GM23338 (cell line): ENCODE measurements around the gene KAZN.

Experiments
- CREB1 ChIP-seq: fragments of 250-450 bp; sonication (Bioruptor Pico); IDR thresholded peaks from 2 replicates; pipeline ENCODE4 v1.5.0; 2020; ENCODE audit warnings: low read depth, mild to moderate bottlenecking, moderate library complexity
- CTCF ChIP-seq, 2 experiments: fragments of 200-600 bp in 1 of 2; sonication (generic) in 1 of 2; conservative IDR thresholded peaks; 2 replicates each; pipeline versions ENCODE4 v1.5.1 to v1.6.1; 2016 to 2017; ENCODE audit warnings: antibody characterized with exemption in 2 of 2, low read depth in 2 of 2, mild to moderate bottlenecking in 2 of 2, moderate library complexity in 1 of 2
- ETS1 ChIP-seq: IDR thresholded peaks from 2 replicates; pipeline ENCODE4 v1.6.1; 2016; ENCODE audit warnings: antibody characterized with exemption
- EZH2 ChIP-seq: fragments of 200-600 bp; sonication (generic); IDR thresholded peaks from one replicate; pipeline ENCODE4 v1.8.0; 2017; ENCODE audit warnings: antibody characterized with exemption, mild to moderate bottlenecking, low read depth; ENCODE audit not compliant: unreplicated experiment
- EZH2phosphoT487 ChIP-seq: fragments of 200-600 bp; sonication (generic); IDR thresholded peaks from one replicate; pipeline ENCODE4 v1.8.1; 2018; ENCODE audit warnings: antibody characterized with exemption; ENCODE audit not compliant: unreplicated experiment
- JUNB ChIP-seq: IDR thresholded peaks from one replicate; pipeline ENCODE4 v1.6.1; 2016; ENCODE audit warnings: antibody characterized with exemption; ENCODE audit not compliant: unreplicated experiment
- NANOG ChIP-seq: IDR thresholded peaks from 2 replicates; pipeline ENCODE4 v1.6.1; 2016; ENCODE audit warnings: antibody characterized with exemption, borderline replicate concordance
- POLR2AphosphoS5 ChIP-seq: IDR thresholded peaks from 2 replicates; pipeline ENCODE4 v1.6.1; 2016; ENCODE audit warnings: antibody characterized with exemption, low read depth
- REST ChIP-seq: IDR thresholded peaks from one replicate; pipeline ENCODE4 v1.6.1; 2018; ENCODE audit warnings: antibody characterized with exemption; ENCODE audit not compliant: unreplicated experiment
- STAT1 ChIP-seq: IDR thresholded peaks from one replicate; pipeline ENCODE4 v1.6.1; 2016; ENCODE audit warnings: antibody characterized with exemption; ENCODE audit not compliant: unreplicated experiment
- ZNF114 ChIP-seq: fragments of 250-450 bp; sonication (Bioruptor Pico); IDR thresholded peaks from 2 replicates; pipeline ENCODE4 v1.5.0; 2020; ENCODE audit warnings: mild to moderate bottlenecking, moderate library complexity
- ZNF331 ChIP-seq: fragments of 250-450 bp; sonication (Bioruptor Pico); IDR thresholded peaks from 2 replicates; pipeline ENCODE4 v1.5.0; 2020; ENCODE audit warnings: low read depth, mild to moderate bottlenecking, moderate library complexity
- ZNF462 ChIP-seq: fragments of 250-450 bp; sonication (Bioruptor Pico); IDR thresholded peaks from 2 replicates; pipeline ENCODE4 v1.5.0; 2020; ENCODE audit warnings: mild to moderate bottlenecking, moderate library complexity

- TF ChIP-seq CTCF (conservative IDR thresholded peaks at IDR 0.05; ENCODE audit: low read depth in 2 of 2) (no peak), POLR2AphosphoS5 (no peak), EZH2 (no peak), EZH2phosphoT487 (no peak), JUNB (no peak), CREB1 (CRISPR knock-in tag) (no peak), REST (no peak), ZNF331 (CRISPR knock-in tag) (no peak), STAT1 (no peak), ZNF462 (CRISPR knock-in tag) (no peak), NANOG (no peak), ETS1 (no peak), ZNF114 (CRISPR knock-in tag) (no peak)
Observed at GRCh38 chr1:14668538-14668937, 70.1 kb downstream of the KAZN start.
